ENCODE results near the gene MSANTD3. TPM values are rescaled to one million over a fixed set of nuclear protein-coding genes. Genes with fewer than 3 reads are reported as not detected.

The MSANTD3 gene
- total and polyA plus RNA-seq, 4 donors, result 4.3 to 7.4 (median 6.6) TPM

DNA sequence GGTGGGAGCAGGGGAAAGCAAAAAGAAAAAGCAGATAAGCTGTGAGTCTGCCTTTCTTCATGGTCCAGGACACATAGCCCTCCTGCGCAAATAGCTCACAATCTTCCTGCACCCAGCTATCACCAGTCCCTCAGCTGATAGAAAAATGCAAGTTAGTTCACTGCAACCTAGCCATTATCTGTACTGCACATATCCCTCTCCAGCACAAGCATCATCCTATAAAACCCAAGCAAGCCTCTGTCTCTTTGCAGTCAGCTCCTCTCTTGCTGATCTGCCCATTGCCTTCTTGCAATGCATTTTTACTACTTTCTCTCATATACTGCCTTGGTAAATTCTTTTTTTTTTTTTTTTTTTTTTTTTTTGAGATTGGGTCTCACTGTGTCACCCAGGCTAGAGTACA lies 20.0 kb upstream of the MSANTD3 start:
- H3K9ac ChIP-seq (ENCODE audit: low read depth in 1 of 2, low read length in 2 of 2), result no peak overlapping the region
- no peak for DNase-seq (ENCODE audit: low spot score)
- no peaks in the 10 kb centered on the region for H3K36me3 ChIP-seq (ENCODE audit: control insufficient read depth in 4 of 4, insufficient read depth in 3 of 4, low read depth in 1 of 4, low read length in 3 of 4)
- TF ChIP-seq, protein P1, sequence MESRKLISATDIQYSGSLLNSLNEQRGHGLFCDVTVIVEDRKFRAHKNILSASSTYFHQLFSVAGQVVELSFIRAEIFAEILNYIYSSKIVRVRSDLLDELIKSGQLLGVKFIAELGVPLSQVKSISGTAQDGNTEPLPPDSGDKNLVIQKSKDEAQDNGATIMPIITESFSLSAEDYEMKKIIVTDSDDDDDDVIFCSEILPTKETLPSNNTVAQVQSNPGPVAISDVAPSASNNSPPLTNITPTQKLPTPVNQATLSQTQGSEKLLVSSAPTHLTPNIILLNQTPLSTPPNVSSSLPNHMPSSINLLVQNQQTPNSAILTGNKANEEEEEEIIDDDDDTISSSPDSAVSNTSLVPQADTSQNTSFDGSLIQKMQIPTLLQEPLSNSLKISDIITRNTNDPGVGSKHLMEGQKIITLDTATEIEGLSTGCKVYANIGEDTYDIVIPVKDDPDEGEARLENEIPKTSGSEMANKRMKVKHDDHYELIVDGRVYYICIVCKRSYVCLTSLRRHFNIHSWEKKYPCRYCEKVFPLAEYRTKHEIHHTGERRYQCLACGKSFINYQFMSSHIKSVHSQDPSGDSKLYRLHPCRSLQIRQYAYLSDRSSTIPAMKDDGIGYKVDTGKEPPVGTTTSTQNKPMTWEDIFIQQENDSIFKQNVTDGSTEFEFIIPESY (IDR thresholded peaks at IDR 0.05), result no peak
- TF ChIP-seq FOXA1 (IDR thresholded peaks at IDR 0.05) (no peak), HNF4A (conservative IDR thresholded peaks at IDR 0.05) (no peak), SP1 (IDR thresholded peaks at IDR 0.05) (no peak), EGR1 (IDR thresholded peaks at IDR 0.05; ENCODE audit: low read depth in 2 of 2) (no peak), YY1 (IDR thresholded peaks at IDR 0.05) (no peak), RAD21 (IDR thresholded peaks at IDR 0.05) (no peak), HNF4G (IDR thresholded peaks at IDR 0.05) (no peak), RXRA (IDR thresholded peaks at IDR 0.05) (no peak), JUND (IDR thresholded peaks at IDR 0.05) (no peak), NR2F2 (IDR thresholded peaks at IDR 0.05) (no peak), TAF1 (conservative IDR thresholded peaks at IDR 0.05) (no peak), GABPA (IDR thresholded peaks at IDR 0.05 in 1 of 2, conservative IDR thresholded peaks at IDR 0.05 in 1 of 2) (no peak), FOXA2 (IDR thresholded peaks at IDR 0.05) (no peak)
- TF ChIP-seq, protein P2, sequence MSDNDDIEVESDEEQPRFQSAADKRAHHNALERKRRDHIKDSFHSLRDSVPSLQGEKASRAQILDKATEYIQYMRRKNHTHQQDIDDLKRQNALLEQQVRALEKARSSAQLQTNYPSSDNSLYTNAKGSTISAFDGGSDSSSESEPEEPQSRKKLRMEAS (IDR thresholded peaks at IDR 0.05), result no peak
- TF ChIP-seq, protein P3, sequence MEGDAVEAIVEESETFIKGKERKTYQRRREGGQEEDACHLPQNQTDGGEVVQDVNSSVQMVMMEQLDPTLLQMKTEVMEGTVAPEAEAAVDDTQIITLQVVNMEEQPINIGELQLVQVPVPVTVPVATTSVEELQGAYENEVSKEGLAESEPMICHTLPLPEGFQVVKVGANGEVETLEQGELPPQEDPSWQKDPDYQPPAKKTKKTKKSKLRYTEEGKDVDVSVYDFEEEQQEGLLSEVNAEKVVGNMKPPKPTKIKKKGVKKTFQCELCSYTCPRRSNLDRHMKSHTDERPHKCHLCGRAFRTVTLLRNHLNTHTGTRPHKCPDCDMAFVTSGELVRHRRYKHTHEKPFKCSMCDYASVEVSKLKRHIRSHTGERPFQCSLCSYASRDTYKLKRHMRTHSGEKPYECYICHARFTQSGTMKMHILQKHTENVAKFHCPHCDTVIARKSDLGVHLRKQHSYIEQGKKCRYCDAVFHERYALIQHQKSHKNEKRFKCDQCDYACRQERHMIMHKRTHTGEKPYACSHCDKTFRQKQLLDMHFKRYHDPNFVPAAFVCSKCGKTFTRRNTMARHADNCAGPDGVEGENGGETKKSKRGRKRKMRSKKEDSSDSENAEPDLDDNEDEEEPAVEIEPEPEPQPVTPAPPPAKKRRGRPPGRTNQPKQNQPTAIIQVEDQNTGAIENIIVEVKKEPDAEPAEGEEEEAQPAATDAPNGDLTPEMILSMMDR (IDR thresholded peaks at IDR 0.05; ENCODE audit: low read depth, low read length, missing input control), result no peak
- TF ChIP-seq, protein P4, sequence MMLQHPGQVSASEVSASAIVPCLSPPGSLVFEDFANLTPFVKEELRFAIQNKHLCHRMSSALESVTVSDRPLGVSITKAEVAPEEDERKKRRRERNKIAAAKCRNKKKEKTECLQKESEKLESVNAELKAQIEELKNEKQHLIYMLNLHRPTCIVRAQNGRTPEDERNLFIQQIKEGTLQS (IDR thresholded peaks at IDR 0.05), result no peak
- H3K4me1 ChIP-seq (ENCODE audit: control insufficient read depth in 4 of 4, insufficient read depth in 4 of 4, low read length in 3 of 4), result peaks cover under 1 to 9% (median 1%) of the 10 kb centered on the region in 4 donors
- H3K4me3 ChIP-seq (ENCODE audit: low read depth in 1 of 3, low read length in 3 of 3), result no peak overlapping the region
- no peaks in the 10 kb centered on the region for H3K9me3 ChIP-seq (ENCODE audit: control insufficient read depth in 4 of 4, low read length in 3 of 4)
- peaks cover 0 to 2% (median 0%) of the 10 kb centered on the region in 4 donors for H3K27me3 ChIP-seq (ENCODE audit: control insufficient read depth in 4 of 4, insufficient read depth in 4 of 4, low read length in 3 of 4)
- 97% methylated on average over 1 of the region's 1 CpG for WGBS
- no peak overlapping the region for H3K27ac ChIP-seq (ENCODE audit: low read depth in 1 of 2, low read length in 2 of 2)

DNA sequence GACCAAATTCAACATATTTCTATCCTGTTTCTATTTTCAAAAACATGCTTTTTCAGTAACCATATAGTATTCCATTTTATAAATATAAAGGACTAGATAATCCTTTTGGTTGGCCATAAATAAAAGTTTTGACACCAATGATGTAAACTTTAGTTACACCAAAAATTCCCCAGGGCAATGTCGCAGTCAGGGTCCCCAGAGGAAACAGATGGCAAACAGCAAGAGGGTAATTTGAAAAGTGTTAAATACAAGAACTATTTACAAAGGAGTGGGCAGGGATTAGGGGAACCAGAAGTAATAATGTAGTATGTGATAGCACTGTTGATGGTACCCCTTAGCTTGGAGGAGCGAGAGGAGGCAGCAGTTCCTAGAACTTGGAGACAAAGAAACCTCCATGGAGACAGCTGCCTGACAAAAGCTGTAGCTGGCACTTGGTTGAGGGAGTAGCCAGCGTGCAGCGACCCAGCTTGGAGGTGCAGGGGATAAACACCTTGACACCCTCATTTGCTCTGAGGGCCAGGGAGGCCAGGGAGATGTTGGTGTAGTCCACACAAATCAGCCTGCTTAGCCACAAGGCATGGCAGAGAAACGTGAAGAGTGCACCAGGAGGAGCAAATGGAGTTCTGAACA lies 18.3 kb upstream of the MSANTD3 start:
- Histone ChIP-seq H3K27ac (ENCODE audit: low read depth in 1 of 2, low read length in 2 of 2) (no peak overlapping the region), H3K9me3 (ENCODE audit: control insufficient read depth in 4 of 4, low read length in 3 of 4) (no peaks in the 10 kb centered on the region), H3K27me3 (ENCODE audit: control insufficient read depth in 4 of 4, insufficient read depth in 4 of 4, low read length in 3 of 4) (no peaks in the 10 kb centered on the region), H3K9ac (ENCODE audit: low read depth in 1 of 2, low read length in 2 of 2) (no peak overlapping the region), H3K36me3 (ENCODE audit: control insufficient read depth in 4 of 4, insufficient read depth in 3 of 4, low read depth in 1 of 4, low read length in 3 of 4) (no peaks in the 10 kb centered on the region), H3K4me3 (ENCODE audit: low read depth in 1 of 3, low read length in 3 of 3) (no peak overlapping the region), H3K4me1 (ENCODE audit: control insufficient read depth in 4 of 4, insufficient read depth in 4 of 4, low read length in 3 of 4) (peaks cover 3 to 9% (median 3%) of the 10 kb centered on the region in 4 donors)
- TF ChIP-seq TAF1 (conservative IDR thresholded peaks at IDR 0.05) (no peak), FOXA1 (IDR thresholded peaks at IDR 0.05) (no peak), HNF4A (conservative IDR thresholded peaks at IDR 0.05) (no peak), EGR1 (IDR thresholded peaks at IDR 0.05; ENCODE audit: low read depth in 2 of 2) (no peak), FOXA2 (IDR thresholded peaks at IDR 0.05) (no peak), SP1 (IDR thresholded peaks at IDR 0.05) (no peak), HNF4G (IDR thresholded peaks at IDR 0.05) (no peak), YY1 (IDR thresholded peaks at IDR 0.05) (no peak)
- TF ChIP-seq, protein P2 (IDR thresholded peaks at IDR 0.05), result no peak
- TF ChIP-seq, protein P5, sequence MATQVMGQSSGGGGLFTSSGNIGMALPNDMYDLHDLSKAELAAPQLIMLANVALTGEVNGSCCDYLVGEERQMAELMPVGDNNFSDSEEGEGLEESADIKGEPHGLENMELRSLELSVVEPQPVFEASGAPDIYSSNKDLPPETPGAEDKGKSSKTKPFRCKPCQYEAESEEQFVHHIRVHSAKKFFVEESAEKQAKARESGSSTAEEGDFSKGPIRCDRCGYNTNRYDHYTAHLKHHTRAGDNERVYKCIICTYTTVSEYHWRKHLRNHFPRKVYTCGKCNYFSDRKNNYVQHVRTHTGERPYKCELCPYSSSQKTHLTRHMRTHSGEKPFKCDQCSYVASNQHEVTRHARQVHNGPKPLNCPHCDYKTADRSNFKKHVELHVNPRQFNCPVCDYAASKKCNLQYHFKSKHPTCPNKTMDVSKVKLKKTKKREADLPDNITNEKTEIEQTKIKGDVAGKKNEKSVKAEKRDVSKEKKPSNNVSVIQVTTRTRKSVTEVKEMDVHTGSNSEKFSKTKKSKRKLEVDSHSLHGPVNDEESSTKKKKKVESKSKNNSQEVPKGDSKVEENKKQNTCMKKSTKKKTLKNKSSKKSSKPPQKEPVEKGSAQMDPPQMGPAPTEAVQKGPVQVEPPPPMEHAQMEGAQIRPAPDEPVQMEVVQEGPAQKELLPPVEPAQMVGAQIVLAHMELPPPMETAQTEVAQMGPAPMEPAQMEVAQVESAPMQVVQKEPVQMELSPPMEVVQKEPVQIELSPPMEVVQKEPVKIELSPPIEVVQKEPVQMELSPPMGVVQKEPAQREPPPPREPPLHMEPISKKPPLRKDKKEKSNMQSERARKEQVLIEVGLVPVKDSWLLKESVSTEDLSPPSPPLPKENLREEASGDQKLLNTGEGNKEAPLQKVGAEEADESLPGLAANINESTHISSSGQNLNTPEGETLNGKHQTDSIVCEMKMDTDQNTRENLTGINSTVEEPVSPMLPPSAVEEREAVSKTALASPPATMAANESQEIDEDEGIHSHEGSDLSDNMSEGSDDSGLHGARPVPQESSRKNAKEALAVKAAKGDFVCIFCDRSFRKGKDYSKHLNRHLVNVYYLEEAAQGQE (IDR thresholded peaks at IDR 0.05), result no peak
- 62% methylated on average over 5 of the region's 5 CpGs for WGBS
- no peak for DNase-seq (ENCODE audit: low spot score)
